Natural killer cell (primary cell): Measurements from ENCODE around the gene RASL10B. TPM values are rescaled to one million over a fixed set of nuclear protein-coding genes. Genes with fewer than 3 reads are reported as not detected.

Source experiments
- ATAC-seq, 3 donors: fragments of 150-1000 bp in 2 of 3; fragments of 200-7000 bp in 1 of 3; cut with Tn5 transposase; 1 replicate in 1 of 3; 2 replicates in 2 of 3; pipeline ENCODE4 v1.10.0; 2021; ENCODE audit warnings: mild to moderate bottlenecking in 2 of 3, moderate library complexity in 2 of 3
- DNase-seq, 2 donors: peaks; one replicate each; pipeline versions ENCODE4 v3.0.0 to v3.0.0-alpha.2; 2013 to 2021; ENCODE audit warnings: mixed read lengths in 1 of 2
- H3K27ac ChIP-seq: one replicate; pipeline ENCODE4 v1.5.1; 2013; ENCODE audit warnings: mild to moderate bottlenecking, low read length
- H3K27me3 ChIP-seq: one replicate; pipeline ENCODE4 v1.6.1; 2013; ENCODE audit warnings: low read length; ENCODE audit not compliant: control insufficient read depth, insufficient read depth
- H3K36me3 ChIP-seq: one replicate; pipeline ENCODE4 v1.6.1; 2013; ENCODE audit warnings: low read length; ENCODE audit not compliant: control insufficient read depth, insufficient read depth
- H3K4me1 ChIP-seq: one replicate; pipeline ENCODE4 v1.6.1; 2013; ENCODE audit warnings: low read length; ENCODE audit not compliant: control insufficient read depth, insufficient read depth
- H3K4me3 ChIP-seq: one replicate; pipeline ENCODE4 v1.5.1; 2013; ENCODE audit warnings: low read length
- H3K9me3 ChIP-seq: one replicate; pipeline ENCODE4 v1.6.1; 2013; ENCODE audit warnings: low read length; ENCODE audit not compliant: control insufficient read depth, insufficient read depth
- H3K27ac Mint-ChIP-seq, 2 donors: one replicate each; pipeline ENCODE4 v1.8.0; 2022; ENCODE audit warnings: mild to moderate bottlenecking in 2 of 2, mixed read lengths in 2 of 2, moderate library complexity in 1 of 2
- H3K27me3 Mint-ChIP-seq, 2 donors: one replicate each; pipeline ENCODE4 v1.8.0; 2022; ENCODE audit warnings: low read depth in 2 of 2, mixed read lengths in 2 of 2
- H3K36me3 Mint-ChIP-seq: one replicate; pipeline ENCODE4 v1.8.0; 2022; ENCODE audit warnings: mixed read lengths
- H3K4me1 Mint-ChIP-seq, 2 donors: one replicate each; pipeline ENCODE4 v1.8.0; 2022; ENCODE audit warnings: mixed read lengths in 2 of 2
- H3K4me3 Mint-ChIP-seq: one replicate; pipeline ENCODE4 v1.8.0; 2022; ENCODE audit warnings: mild to moderate bottlenecking, moderate library complexity, mixed read lengths
- H3K9me3 Mint-ChIP-seq, 2 donors: one replicate each; pipeline ENCODE4 v1.8.0; 2022; ENCODE audit warnings: mixed read lengths in 2 of 2
- CTCF ChIP-seq: fragments of 200-600 bp; IDR thresholded peaks from one replicate; pipeline ENCODE4 v1.8.0; 2022; ENCODE audit warnings: antibody characterized with exemption
- WGBS: methylation state at CpG from one replicate; pipeline ENCODE4 v1.1.7; 2013; ENCODE audit warnings: missing lambda C conversion rate; ENCODE audit not compliant: insufficient coverage; 5-methylcytosine and 5-hydroxymethylcytosine counted together
- intact Hi-C: fragments of 100-400 bp; cut with micrococcal nuclease; formaldehyde crosslinking; loops from one replicate; pipeline ENCODE4 v1.14.2; 2022
- total RNA-seq, 4 donors: library from RNA; stranded (reverse); fragments of 120-200 nt in 1 of 4; gene quantifications; one replicate each; pipeline versions ENCODE4 v1.2.3 to v1.2.4, GENCODE V29; 2013 to 2022

RASL10B gene
- total RNA-seq, 3 donors from 2014 or later (not counting 1 experiment from before 2014, with no cell fraction given) = 0.07 TPM; not detected in 2

GRCh38 chr17:35745246-35745645 lies 13.8 kb downstream of the RASL10B start:
- peaks cover 33 to 39% of the 10 kb centered on the region in 2 donors for H3K27me3 Mint-ChIP-seq
- peaks cover 0 to 9% of the 10 kb centered on the region in 2 donors for H3K4me1 Mint-ChIP-seq
- no peak for DNase-seq
- H3K9me3 ChIP-seq = no peaks in the 10 kb centered on the region
- no peaks in the 10 kb centered on the region for H3K9me3 Mint-ChIP-seq
- intact Hi-C loops = no loop called here
- H3K27me3 ChIP-seq = peaks cover 15% of the 10 kb centered on the region
- no peak for ATAC-seq
- no peaks in the 10 kb centered on the region for H3K36me3 ChIP-seq
- TF ChIP-seq CTCF = no peak
- H3K4me3 ChIP-seq = no peak overlapping the region
- no peaks in the 10 kb centered on the region for H3K36me3 Mint-ChIP-seq
- H3K4me1 ChIP-seq = peaks cover 12% of the 10 kb centered on the region
- WGBS = 89% methylated on average over 7 of the region's 7 CpGs
- H3K4me3 Mint-ChIP-seq = no peak overlapping the region
- no peak overlapping the region for H3K27ac Mint-ChIP-seq
- no peak overlapping the region for H3K27ac ChIP-seq

GRCh38 chr17:35745749-35746320 lies 14.4 kb downstream of the RASL10B start:
- peaks cover 0 to 9% of the 10 kb centered on the region in 2 donors for H3K4me1 Mint-ChIP-seq
- H3K36me3 ChIP-seq = no peaks in the 10 kb centered on the region
- H3K9me3 ChIP-seq = no peaks in the 10 kb centered on the region
- H3K27me3 ChIP-seq = peaks cover 17% of the 10 kb centered on the region
- TF ChIP-seq CTCF = no peak
- intact Hi-C loops = loop anchor here (2.0 kb wide), 1 partner anchor 1203 kb away; no protein-coding TSS in a partner anchor
- H3K27me3 Mint-ChIP-seq = peaks cover 39 to 43% of the 10 kb centered on the region in 2 donors
- WGBS = 91% methylated on average over 13 of the region's 15 CpGs
- H3K4me3 ChIP-seq = no peak overlapping the region
- H3K9me3 Mint-ChIP-seq = no peaks in the 10 kb centered on the region
- H3K27ac Mint-ChIP-seq = no peak overlapping the region
- no peak overlapping the region for H3K27ac ChIP-seq
- no peaks in the 10 kb centered on the region for H3K36me3 Mint-ChIP-seq
- ATAC-seq (no peak), DNase-seq (no peak)
- no peak overlapping the region for H3K4me3 Mint-ChIP-seq
- H3K4me1 ChIP-seq = peaks cover 12% of the 10 kb centered on the region

- H3K36me3 Mint-ChIP-seq = no peaks in the 10 kb centered on the region
- Histone ChIP-seq H3K27me3 (peaks cover 17% of the 10 kb centered on the region), H3K4me1 (peaks cover 6% of the 10 kb centered on the region), H3K27ac (no peak overlapping the region), H3K4me3 (no peak overlapping the region), H3K9me3 (no peaks in the 10 kb centered on the region), H3K36me3 (no peaks in the 10 kb centered on the region)
- no peaks in the 10 kb centered on the region for H3K9me3 Mint-ChIP-seq
- peak; percentile 88 to 99 (median 99) for ATAC-seq
- TF ChIP-seq CTCF = peak; percentile 91
- H3K4me1 Mint-ChIP-seq = peaks cover 0 to 4% of the 10 kb centered on the region in 2 donors
- H3K4me3 Mint-ChIP-seq = no peak overlapping the region
- intact Hi-C loops = loop anchor here (1.0 to 2.0 kb wide), 3 partner anchors 134 to 1205 kb away; no protein-coding TSS in a partner anchor
- H3K27ac Mint-ChIP-seq = no peak overlapping the region
- 42% methylated on average over 11 of the region's 12 CpGs for WGBS
- DNase-seq = peak; percentile 76 to 91
- H3K27me3 Mint-ChIP-seq = peaks cover 42 to 43% of the 10 kb centered on the region in 2 donors
Measured at GRCh38 chr17:35747540-35748017, 16.1 kb downstream of the RASL10B start.
